HFFc6 (cell line): ENCODE measurements around the gene GAS5. TPM values are rescaled to one million over a fixed set of nuclear protein-coding genes. Genes with fewer than 3 reads are reported as not detected.

Experiments used
- DNase-seq: peaks from one replicate; pipeline ENCODE4 v3.0.0-alpha.2; 2018
- H3K27ac Mint-ChIP-seq: 2 replicates; pipeline ENCODE4 v1.8.0; 2020; ENCODE audit warnings: mild to moderate bottlenecking, mixed read lengths
- H3K27me3 Mint-ChIP-seq: 2 replicates; pipeline ENCODE4 v1.8.0; 2021; ENCODE audit warnings: mild to moderate bottlenecking, moderate library complexity, mixed read lengths; ENCODE audit not compliant: insufficient read depth
- H3K36me3 Mint-ChIP-seq: 2 replicates; pipeline ENCODE4 v1.8.0; 2021; ENCODE audit warnings: low read depth, mixed read lengths
- H3K4me1 Mint-ChIP-seq: 2 replicates; pipeline ENCODE4 v1.8.0; 2020; ENCODE audit warnings: low read depth, mixed read lengths
- H3K4me3 Mint-ChIP-seq: 2 replicates; pipeline ENCODE4 v1.8.0; 2020; ENCODE audit warnings: mild to moderate bottlenecking, moderate library complexity, mixed read lengths
- H3K9me3 Mint-ChIP-seq: 2 replicates; pipeline ENCODE4 v1.8.0; 2020; ENCODE audit warnings: mild to moderate bottlenecking, mixed read lengths
- CTCF ChIP-seq: fragments of 200-600 bp; sonication (generic); IDR thresholded peaks from 2 replicates; pipeline ENCODE4 v1.5.0; 2021; ENCODE audit warnings: antibody characterized with exemption, mild to moderate bottlenecking
- total RNA-seq, 6 experiments: library from RNA; stranded (reverse); fragmentation: NEBNext Ultra II Directional; extraction: Animal tissue kit (Norgen Biotek cat#: 25700); gene quantifications; 2 replicates in 1 of 6; 3 replicates in 5 of 6; pipeline ENCODE4 v1.2.3, GENCODE V29; 2021

GAS5 gene
- total RNA-seq, 6 experiments from 2014 or later: 320 to 538 (median 366) TPM

GRCh38 chr1:173913111-173913510 lies 45.3 kb upstream of the GAS5 start:
- no peaks in the 10 kb centered on the region for H3K36me3 Mint-ChIP-seq
- H3K27me3 Mint-ChIP-seq: no peaks in the 10 kb centered on the region
- no peak for TF ChIP-seq CTCF

GRCh38 chr1:173903827-173904531 lies 36.2 kb upstream of the GAS5 start:
- no peak for DNase-seq
- TF ChIP-seq CTCF: no peak
- peaks cover 6% of the 10 kb centered on the region; the same call in 1 of the 2 replicates for H3K4me1 Mint-ChIP-seq
- no peak overlapping the region for H3K4me3 Mint-ChIP-seq
- no peak overlapping the region for H3K27ac Mint-ChIP-seq
- no peaks in the 10 kb centered on the region for H3K27me3 Mint-ChIP-seq
- no peaks in the 10 kb centered on the region for H3K9me3 Mint-ChIP-seq
- H3K36me3 Mint-ChIP-seq: peaks cover 5% of the 10 kb centered on the region; the same call in 1 of the 2 replicates

More at GRCh38 chr1:173913111-173913510, 45.3 kb upstream of the GAS5 start:
- Mint-ChIP-seq H3K27ac (no peak overlapping the region), H3K4me1 (no peaks in the 10 kb centered on the region), H3K4me3 (no peak overlapping the region), H3K9me3 (no peaks in the 10 kb centered on the region; the same call in 1 of the 2 replicates)
- DNase-seq: no peak

- TF ChIP-seq CTCF: no peak
- no peak for DNase-seq
- no peak overlapping the region for H3K27ac Mint-ChIP-seq
- H3K9me3 Mint-ChIP-seq: no peaks in the 10 kb centered on the region
- H3K36me3 Mint-ChIP-seq: peaks cover 5% of the 10 kb centered on the region; the same call in 1 of the 2 replicates
- peaks cover 6% of the 10 kb centered on the region; the same call in 1 of the 2 replicates for H3K4me1 Mint-ChIP-seq
- no peaks in the 10 kb centered on the region; the same call in 1 of the 2 replicates for H3K27me3 Mint-ChIP-seq
- H3K4me3 Mint-ChIP-seq: no peak overlapping the region
Measured at GRCh38 chr1:173900992-173901391, 33.2 kb upstream of the GAS5 start.

- no peak for DNase-seq
- TF ChIP-seq CTCF: no peak
- Mint-ChIP-seq H3K36me3 (peaks cover 5% of the 10 kb centered on the region; the same call in 1 of the 2 replicates), H3K9me3 (no peaks in the 10 kb centered on the region), H3K4me1 (peaks cover 6% of the 10 kb centered on the region; the same call in 1 of the 2 replicates), H3K27me3 (no peaks in the 10 kb centered on the region; the same call in 1 of the 2 replicates), H3K27ac (no peak overlapping the region), H3K4me3 (no peak overlapping the region)
Measured at GRCh38 chr1:173900427-173900826, 32.6 kb upstream of the GAS5 start.

- H3K27ac Mint-ChIP-seq: no peak overlapping the region
- H3K4me3 Mint-ChIP-seq: no peak overlapping the region
- no peak for DNase-seq
- TF ChIP-seq CTCF: no peak
- H3K9me3 Mint-ChIP-seq: no peaks in the 10 kb centered on the region
- H3K36me3 Mint-ChIP-seq: peaks cover 5% of the 10 kb centered on the region; the same call in 1 of the 2 replicates
- H3K4me1 Mint-ChIP-seq: no peaks in the 10 kb centered on the region
- no peaks in the 10 kb centered on the region; the same call in 1 of the 2 replicates for H3K27me3 Mint-ChIP-seq
Measured at GRCh38 chr1:173894189-173894588, 26.4 kb upstream of the GAS5 start.
